Hematopoietic multipotent progenitor cell treated with erythropoietin and hydrocortisone succinate and interleukin-3 and kit ligand, for 15 days (in vitro differentiated cells): Measurements from ENCODE around the gene CEACAM6.

Experiments used
- DNase-seq: peaks from one replicate; pipeline ENCODE4 v3.0.0-alpha.2; 2015; ENCODE audit warnings: low spot score

Gene CEACAM6

DNA sequence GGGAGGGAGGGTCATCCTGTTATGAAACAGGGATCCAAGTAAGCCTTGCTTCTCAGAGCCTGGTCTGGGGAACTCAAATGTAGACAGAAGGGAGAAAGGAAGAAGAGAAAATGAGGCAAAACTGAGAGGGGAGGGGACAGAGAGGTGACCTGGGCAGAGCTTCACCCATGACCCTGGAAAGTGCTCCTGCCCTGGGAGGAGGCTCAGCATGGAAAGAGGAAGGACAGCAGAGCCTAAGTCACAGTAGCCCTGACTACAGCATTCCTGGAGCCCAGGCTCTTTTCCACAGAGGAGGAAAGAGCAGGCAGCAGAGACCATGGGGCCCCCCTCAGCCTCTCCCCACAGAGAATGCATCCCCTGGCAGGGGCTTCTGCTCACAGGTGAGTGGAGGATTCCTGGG is 41.0 kb downstream of the CEACAM6 start, which contains the start of gene CEACAM3:
Gene CEACAM3, plus strand, starts transcription at position 226 of the 400 bp plus-strand sequence. Its CDS starts 91 bp downstream, at position 317.
- no peak for DNase-seq

DNA sequence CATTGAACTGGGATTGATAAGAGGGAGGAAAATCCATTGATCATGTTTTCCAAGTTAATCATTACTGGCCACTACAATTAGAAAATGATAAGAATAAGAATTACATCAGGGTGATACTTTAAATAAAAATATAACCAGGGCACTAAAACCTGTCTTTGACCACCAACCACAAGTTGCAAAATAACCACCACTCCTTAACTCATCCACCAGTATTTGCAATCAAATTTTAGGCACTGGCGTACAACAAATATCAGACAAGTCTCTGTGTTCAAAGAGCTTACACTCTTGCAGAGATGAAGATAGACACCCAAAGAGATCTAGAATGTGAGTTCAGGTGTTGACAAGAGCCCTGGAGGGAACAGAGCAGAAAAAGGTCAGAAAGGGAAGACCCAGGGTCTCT is 41.6 kb downstream of the CEACAM6 start:
- no peak for DNase-seq

DNA sequence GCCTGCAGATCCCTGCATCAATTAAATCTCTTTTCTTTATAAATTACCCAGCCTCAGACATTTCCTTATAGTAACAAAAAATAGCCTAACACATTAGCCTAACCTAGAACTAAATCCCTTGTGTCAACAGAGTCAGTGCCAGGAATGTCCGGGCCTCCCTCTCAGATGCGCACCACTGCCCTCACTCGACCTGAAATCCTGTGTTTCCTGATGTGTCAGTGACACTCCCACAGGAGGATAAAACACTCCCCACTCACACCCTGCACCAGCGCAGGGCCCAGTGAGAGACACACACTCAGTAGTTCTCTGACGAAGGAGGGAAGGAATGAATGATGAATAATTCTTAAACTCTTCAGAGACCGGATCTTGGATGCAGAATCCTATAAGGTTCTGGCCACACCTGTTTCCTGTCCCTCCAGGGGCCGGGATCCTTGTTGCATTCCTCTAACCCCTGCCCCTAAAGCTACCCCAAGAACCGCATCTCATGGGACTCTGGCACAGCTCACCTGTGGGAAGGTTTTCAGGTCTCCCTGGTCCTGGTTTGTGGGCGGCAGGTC is 44.2 kb downstream of the CEACAM6 start:
- no peak for DNase-seq

DNA sequence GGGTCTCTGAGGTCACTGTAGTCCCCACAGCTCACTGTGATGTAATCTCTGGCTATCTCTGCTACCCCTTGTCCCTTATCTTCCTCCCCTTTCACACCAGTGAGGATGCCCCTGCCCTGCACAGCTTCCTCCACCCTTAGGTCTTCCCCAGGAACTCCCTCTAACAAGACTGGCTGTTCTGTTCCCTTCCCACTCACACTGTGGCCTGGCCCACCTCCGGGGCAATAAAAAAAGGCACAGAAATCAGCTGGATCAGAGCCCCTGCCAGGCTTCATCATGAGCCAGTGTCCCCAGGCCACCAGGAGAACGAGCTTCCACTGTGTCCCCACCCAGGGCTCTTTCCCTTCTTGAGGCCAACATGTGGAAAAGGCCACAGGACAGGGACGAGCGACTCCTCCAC is 45.7 kb downstream of the CEACAM6 start:
- DNase-seq, result no peak

DNA sequence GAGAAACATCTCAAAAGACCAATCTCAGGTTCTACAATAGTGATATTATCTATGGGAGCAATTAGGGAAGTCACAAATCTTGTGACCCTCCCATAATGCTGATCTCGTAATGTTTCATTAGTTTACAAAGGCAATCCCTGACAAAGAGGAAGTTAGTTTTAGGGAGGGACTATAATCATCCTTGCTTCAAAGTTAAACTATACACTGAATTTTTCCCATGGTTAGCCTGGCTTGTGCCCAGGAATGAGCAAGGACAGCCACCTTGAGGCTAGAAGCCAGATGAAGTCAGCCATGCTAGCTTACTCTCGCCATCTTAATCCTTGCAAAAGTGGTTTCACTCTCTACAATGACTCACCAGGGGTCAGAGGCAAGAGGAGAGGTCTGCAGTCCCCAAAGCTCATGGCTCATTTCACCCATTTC is 46.5 kb downstream of the CEACAM6 start:
- no peak for DNase-seq

DNA sequence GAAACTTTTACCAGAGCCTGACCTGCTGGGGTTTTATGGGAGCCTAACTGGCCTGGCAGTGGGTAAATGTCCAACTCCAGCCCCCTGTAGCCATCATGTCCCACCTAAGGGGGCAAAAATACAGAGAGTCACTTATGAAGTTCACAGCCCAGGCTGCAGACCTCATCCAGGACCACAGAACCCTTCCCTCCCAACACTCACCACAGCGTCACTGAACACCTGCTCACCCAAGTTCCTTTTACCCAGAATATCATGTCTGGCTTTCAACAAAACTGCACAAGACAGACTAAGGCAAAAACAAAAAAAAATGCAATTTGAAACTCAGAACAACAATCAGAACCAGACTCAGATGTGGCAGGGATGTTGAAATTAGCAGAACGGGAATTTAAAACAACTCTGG is 47.4 kb downstream of the CEACAM6 start:
- DNase-seq, result no peak

DNA sequence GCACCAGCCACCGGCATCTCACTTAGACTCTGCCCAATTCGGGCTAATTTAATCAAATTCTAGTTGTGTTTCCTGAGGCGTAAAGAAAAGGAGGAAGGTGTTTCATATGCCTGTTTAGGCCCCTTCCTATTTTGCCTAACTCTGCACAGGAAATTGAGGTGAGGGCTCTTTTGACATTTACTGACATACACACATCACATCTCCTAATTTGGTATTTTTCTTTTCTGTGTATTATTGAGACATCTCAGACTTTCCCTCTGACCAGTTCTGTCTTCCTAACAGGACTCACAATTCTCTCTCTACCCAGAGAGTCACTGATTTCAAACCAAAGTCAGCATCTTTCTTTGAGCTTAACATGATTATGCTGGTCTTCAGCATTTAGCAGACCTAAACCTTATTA is 49.0 kb downstream of the CEACAM6 start:
- no peak for DNase-seq

DNA sequence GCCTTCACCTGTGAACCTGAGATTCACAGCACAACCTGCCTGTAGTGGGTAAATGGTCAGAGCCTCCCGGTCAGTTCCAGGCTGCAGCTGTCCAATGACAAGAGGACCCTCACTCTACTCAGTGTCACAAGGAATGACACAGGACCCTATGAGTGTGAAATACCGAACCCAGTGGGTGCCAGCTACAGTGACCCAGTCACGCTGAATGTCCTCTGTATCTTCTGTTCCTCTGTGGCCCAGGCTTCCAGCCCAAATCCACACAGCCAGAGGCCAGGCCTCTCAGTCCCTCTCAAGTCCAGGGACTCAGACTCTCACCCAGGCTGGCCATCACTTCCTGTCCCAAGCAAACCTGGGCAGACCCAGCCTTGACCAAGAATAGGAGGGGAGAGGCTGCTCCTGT is 51.8 kb downstream of the CEACAM6 start:
- DNase-seq, result no peak

DNA sequence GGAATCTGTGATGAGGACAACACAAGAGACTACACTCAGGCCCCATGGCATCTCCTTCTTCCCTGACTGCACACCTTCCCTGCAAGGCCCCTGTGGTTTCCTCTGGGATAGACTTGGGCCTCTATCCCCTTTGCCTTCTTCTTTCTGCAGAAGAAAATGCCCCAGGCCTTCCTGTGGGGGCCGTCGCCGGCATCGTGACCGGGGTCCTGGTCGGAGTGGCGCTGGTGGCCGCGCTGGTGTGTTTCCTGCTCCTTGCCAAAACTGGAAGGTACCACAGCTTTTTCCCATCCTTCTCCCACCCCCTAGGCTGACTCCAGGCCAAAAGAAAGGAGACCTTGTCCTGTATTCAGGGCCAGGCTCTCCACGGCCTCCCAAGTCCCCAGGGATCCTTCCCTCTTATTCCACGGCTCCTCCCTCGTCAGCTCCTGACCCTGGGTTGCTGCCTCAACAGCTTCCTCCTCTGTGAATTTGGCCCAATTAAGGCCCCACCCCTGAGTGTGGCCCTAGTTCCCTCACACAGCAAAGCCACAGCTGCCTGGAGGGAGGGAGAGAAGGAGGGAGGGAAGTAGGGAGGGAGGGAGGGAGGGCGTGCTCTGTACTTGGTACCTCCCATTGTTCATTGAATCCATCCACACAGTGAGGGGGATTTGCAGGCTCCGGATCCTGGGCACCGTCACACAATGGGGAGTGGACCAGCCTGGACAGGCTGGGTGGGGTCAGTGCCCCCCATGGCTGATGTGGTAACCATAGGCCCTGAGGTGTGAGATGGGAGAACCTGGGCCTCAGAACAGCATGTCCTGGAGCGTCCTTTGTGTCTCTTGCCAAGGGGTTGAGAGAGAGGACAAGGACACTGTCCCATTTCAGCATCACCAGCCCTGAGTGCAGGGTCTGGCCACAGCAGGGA is 53.6 kb downstream of the CEACAM6 start:
- DNase-seq, result no peak

DNA sequence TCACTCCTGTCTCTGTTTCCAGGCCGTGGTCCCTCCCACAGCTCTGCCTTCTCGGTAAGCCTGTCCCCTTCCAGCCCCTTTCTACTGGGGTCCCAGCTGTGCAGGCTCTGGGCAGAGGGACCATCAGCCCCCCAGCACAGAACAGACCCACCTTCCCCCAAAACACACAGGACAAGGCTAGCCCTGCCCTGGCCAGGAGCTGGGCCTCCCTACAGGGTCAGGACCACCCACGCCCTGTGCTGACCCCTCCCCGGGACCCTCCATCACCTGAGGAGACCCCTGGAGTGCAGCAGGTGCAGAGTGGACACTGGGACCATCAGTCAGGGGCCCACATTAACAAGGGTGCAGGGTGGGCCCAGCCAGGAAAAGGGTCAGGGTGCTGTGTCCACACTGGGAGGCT is 55.0 kb downstream of the CEACAM6 start:
- no peak for DNase-seq

DNA sequence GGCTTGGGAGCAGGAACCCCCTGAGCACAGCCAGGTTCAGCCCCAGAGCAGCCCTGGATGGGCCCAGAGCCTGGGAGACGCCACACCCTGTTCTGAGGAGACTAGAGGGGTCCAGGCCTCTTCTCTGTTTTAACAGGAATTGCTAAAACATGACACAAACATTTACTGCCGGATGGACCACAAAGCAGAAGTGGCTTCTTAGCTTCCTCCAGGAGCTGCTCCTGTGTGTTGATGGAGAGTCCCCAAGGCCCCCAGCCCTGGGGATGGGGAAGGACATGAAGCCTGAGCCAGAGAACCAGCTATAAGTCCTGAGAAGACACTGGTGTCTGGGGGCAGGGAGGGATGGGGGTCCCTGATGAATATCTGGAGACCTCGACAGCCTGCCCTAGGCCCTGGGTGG is 55.7 kb downstream of the CEACAM6 start:
- no peak for DNase-seq

DNA sequence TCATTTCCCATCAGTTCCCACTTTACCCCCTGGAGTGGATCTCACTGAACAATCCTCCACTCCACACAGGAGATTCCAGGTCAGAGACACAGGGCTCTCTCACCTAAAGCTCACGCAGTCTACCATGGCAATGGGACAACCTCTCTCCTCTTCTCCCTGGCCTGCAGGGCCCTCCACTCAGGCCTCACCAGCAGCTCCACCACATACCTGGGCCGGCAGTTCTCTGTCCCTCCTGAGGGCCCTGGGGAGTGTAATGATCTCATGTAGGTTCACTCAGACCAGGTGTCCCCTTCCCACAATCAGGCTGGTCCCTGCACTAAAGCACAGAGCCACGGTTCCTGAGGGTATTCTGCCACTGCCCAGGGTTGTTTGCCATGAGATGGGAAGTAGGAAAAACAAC is 56.7 kb downstream of the CEACAM6 start:
- DNase-seq, result no peak

DNA sequence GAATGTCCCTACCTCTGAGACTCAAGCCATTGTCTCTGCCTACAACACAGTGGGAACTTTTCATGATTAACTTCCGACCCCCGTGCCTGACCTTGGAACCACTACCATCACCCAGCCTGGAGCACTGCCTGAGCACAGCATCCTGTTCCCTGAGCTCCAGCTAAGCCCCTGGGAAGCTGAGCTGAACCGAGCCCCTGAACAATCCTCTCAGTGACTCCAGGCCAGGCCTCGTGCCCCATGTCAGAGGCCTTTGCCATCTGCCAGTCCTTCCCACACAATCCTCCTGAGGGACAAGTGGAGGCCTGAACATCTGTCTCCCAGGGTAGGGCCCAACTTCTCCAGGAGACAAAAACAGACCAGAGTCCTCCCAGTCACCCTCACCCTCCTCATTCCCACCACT is 58.6 kb downstream of the CEACAM6 start:
- no peak for DNase-seq

DNA sequence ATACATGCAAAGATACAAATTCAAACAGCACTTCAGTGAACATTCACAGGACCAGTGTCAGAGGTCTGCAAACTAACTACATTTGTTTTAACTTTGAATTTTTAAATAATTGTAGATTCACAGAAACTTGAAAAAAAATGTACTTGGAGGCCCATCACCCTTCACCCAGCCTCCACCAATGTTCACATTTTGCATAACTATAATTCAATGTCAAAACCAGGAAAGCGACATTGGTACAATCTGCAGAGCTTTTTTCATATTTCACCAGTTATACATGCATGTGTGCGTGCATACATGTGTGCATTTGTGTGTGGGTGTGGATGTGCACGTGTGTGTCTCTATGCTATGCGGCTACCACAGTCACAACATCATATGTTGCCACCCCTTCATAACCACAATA is 60.0 kb downstream of the CEACAM6 start:
- no peak for DNase-seq

DNA sequence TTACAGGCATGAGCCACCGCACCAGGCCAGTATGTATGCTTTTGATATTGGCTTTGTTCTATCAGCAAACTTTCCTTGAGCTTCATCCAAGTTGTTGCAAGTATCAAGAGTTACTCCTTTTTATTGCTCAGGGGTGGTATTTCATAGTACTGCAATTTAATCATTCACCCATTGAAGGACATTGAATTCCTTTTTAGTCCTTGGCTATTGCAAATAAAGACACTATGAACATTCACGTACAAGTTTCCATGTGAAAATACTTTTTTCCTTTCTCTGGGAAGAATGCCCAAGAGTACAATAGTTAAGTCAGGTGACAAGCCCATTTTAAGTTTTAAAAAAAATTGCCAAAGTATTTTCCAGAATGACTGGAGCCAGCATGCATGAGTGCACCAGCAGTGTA is 61.4 kb downstream of the CEACAM6 start:
- DNase-seq, result no peak

DNA sequence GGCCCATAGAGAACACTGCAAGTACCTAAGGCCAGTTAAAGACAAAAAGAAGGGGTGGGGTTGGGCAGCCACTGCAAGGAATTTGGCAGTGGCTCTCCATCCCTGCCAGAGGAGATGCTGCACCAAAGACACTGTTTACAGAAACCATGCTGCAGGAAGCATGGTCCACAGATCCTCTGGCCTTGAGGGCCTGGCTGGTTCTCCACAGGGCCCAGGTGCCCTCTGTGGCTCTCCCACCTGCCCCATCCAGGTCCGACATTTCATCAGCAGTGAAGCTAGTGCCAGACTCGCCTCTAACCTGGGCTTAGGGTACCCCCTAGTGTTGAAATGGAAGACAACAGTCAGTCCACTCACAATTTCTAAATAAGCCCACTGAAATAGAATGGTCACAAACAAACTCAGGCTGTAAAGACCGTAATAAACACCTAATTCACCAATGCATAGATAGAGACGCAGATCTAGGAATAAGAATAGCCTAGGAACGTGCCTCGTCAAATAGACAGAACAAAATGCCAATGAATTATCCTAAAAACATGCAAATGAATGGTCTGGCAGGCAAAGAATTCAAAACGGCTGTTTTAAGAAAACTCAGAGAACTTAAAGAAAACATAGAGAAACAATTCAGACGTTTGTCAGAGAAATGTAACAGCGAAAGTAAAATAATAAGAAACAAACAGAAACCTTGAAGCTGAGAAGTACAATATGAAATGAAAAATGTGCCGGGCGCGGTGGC is 65.8 kb downstream of the CEACAM6 start:
- peak; percentile 26 for DNase-seq
